ENCODE data around the gene CLEC2L. TPM values are rescaled to one million over a fixed set of nuclear protein-coding genes. Genes with fewer than 3 reads are reported as not detected.

CLEC2L gene
- total RNA-seq, 1 donor from 2014 or later: not detected

DNA sequence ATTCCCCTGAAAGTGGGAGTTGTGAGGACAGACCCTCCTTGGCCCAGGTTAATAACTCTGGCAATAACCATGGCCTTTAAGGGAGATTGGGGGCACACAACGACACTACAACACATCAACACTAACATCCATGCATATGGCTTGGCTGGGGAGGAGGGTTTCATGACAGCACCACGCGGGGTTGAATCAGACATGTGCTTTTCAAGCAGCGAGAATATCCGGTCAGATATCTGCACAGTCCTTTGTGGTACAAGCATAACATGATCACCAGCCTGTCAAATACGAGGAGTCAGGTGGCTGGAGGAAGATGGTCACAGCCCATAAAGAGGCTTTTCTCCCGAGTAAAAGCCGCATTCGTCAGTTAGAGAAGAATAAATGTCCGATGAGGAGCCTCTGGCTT, 27.0 kb upstream of the CLEC2L start:
- no peak overlapping the region for H3K27ac Mint-ChIP-seq
- DNase-seq: no peak
- no peaks in the 10 kb centered on the region for H3K36me3 Mint-ChIP-seq (ENCODE audit: low read depth)
- no peaks in the 10 kb centered on the region for H3K9me3 Mint-ChIP-seq
- H3K4me3 Mint-ChIP-seq: no peak overlapping the region
- peaks cover 23% of the 10 kb centered on the region for H3K4me1 Mint-ChIP-seq
- intact Hi-C loops (cut with micrococcal nuclease): no loop called here
- H3K27me3 Mint-ChIP-seq: peaks cover 7% of the 10 kb centered on the region

DNA sequence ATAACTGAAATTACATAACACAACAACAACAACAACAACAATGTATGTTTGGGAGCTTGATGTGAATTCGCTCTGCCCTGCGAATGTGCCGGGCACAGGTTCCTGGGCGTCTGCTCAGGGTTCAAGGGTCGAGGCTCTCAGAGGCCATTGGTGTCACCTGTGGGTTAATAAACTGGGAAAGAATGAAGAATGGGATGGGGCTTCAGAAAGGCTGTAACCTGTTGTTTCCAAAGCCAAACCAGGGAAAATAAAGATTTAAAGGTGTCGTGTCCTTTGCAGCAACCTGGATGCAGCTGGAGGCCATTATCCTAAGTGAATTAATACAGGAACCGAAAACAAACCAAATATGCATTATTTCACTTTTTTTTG, 22.7 kb upstream of the CLEC2L start:
- intact Hi-C loops (cut with micrococcal nuclease): loop anchor here (1.0 to 5.0 kb wide), 2 partner anchors 122 to 502 kb away; no protein-coding TSS in a partner anchor
- H3K27ac Mint-ChIP-seq: no peak overlapping the region
- peaks cover 11% of the 10 kb centered on the region for H3K4me1 Mint-ChIP-seq
- H3K27me3 Mint-ChIP-seq: peaks cover 7% of the 10 kb centered on the region
- DNase-seq: no peak
- H3K9me3 Mint-ChIP-seq: no peaks in the 10 kb centered on the region
- H3K4me3 Mint-ChIP-seq: no peak overlapping the region
- no peaks in the 10 kb centered on the region for H3K36me3 Mint-ChIP-seq (ENCODE audit: low read depth)

GRCh38 chr7:139502226-139502625, 21.3 kb upstream of the CLEC2L start:
- H3K36me3 Mint-ChIP-seq (ENCODE audit: low read depth): no peaks in the 10 kb centered on the region
- no peaks in the 10 kb centered on the region for H3K9me3 Mint-ChIP-seq
- H3K4me1 Mint-ChIP-seq: peaks cover 5% of the 10 kb centered on the region
- intact Hi-C loops (cut with micrococcal nuclease): loop anchor here (5.0 kb wide), 1 partner anchor 120 kb away; no protein-coding TSS in a partner anchor
- no peak overlapping the region for H3K27ac Mint-ChIP-seq
- DNase-seq: no peak
- H3K27me3 Mint-ChIP-seq: peaks cover 7% of the 10 kb centered on the region
- H3K4me3 Mint-ChIP-seq: no peak overlapping the region

DNA sequence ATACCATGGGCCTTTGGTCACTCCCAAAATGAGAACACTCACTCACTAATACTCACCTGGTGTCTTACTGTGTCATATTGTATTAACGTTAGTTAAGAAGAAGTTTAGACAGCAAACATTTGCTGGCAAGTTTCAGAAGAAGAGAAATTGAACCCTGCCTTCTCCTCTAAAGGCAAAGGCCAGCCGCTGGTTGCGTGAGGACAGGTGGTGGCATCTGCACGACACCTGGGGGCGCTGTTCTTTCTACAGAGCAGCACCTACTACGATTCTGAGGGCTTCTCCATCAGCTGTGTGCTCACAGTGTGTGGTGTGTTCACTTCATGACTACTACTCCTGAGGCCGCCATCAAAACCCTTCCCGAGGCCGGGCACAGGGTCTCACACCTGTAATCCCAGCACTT, 17.9 kb upstream of the CLEC2L start:
- Mint-ChIP-seq H3K36me3 (ENCODE audit: low read depth) (no peaks in the 10 kb centered on the region), H3K4me1 (no peaks in the 10 kb centered on the region), H3K4me3 (no peak overlapping the region), H3K9me3 (no peaks in the 10 kb centered on the region), H3K27ac (no peak overlapping the region), H3K27me3 (no peaks in the 10 kb centered on the region)
- DNase-seq: peak; percentile 63
- intact Hi-C loops (cut with micrococcal nuclease): no loop called here

DNA sequence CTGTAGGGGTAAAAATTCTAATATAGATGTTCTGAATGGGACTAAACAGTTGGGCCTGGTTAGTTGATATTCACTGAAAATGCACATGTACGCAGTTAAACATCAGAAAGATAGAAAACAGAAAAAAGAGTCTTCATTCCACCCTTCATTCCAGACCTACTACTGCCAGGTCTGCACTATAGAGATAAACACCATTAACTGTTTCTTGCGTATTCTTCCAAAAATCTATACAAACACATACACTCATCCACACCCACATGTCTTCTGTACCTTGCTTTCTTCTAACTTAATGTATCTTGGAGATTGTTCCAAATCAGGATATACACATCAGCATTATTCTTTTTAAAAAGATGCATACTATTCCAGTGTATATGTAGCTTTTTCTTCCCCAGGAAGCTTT, 13.9 kb upstream of the CLEC2L start:
- intact Hi-C loops (cut with micrococcal nuclease): no loop called here
- no peaks in the 10 kb centered on the region for H3K27me3 Mint-ChIP-seq

DNA sequence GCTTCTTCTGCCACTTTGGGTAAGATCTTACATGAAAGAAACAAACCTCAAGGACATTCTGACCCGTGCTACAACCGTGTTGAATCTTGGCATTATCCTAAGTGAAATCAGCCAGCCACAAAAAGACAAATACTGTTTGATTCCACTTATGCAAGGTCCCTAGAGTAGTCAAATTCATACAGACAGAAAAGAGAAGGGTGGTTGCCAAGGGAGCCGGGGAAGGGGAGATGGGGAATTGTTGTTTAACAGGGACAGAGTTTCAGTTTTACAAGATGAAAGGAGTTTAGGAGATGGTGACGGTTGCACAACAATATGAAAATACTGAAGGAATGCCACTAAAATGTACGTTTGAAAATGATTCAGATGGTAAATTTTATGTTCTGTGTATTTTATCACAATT, 12.2 kb upstream of the CLEC2L start:
- H3K27ac Mint-ChIP-seq: no peak overlapping the region
- no peak overlapping the region for H3K4me3 Mint-ChIP-seq
- intact Hi-C loops (cut with micrococcal nuclease): no loop called here
- H3K27me3 Mint-ChIP-seq: peaks cover 2% of the 10 kb centered on the region
- H3K36me3 Mint-ChIP-seq (ENCODE audit: low read depth): no peaks in the 10 kb centered on the region
- no peak for DNase-seq
- no peaks in the 10 kb centered on the region for H3K4me1 Mint-ChIP-seq
- H3K9me3 Mint-ChIP-seq: no peaks in the 10 kb centered on the region

More for the DNA sequence above, 13.9 kb upstream of the CLEC2L start:
- Mint-ChIP-seq H3K4me3 (no peak overlapping the region), H3K27ac (no peak overlapping the region), H3K36me3 (ENCODE audit: low read depth) (no peaks in the 10 kb centered on the region), H3K4me1 (no peaks in the 10 kb centered on the region), H3K9me3 (no peaks in the 10 kb centered on the region)
- no peak for DNase-seq

DNA sequence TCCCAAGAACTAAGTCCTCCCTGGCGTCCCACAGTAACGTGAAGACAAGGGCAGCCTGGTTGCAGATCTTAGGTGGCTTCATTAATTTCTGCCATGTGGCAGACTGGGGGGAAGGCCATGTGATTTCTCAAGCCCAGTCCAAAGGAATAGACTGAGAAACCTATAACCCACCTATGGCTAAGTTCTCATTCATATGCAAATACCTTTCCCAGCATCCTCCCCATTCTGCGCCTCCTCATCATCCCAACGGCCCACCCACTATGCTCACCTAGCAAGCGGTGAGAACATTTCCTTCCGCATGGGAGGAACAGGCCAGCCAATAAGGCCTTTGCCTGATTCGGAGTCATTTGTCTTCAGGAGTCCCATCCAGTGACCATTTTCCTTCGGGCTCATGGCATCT, 8.2 kb upstream of the CLEC2L start:
- Mint-ChIP-seq H3K36me3 (ENCODE audit: low read depth) (no peaks in the 10 kb centered on the region), H3K27me3 (peaks cover 5% of the 10 kb centered on the region), H3K27ac (no peak overlapping the region), H3K4me3 (no peak overlapping the region), H3K9me3 (no peaks in the 10 kb centered on the region), H3K4me1 (no peaks in the 10 kb centered on the region)
- intact Hi-C loops (cut with micrococcal nuclease): no loop called here
- no peak for DNase-seq

GRCh38 chr7:139521439-139521838, 2.0 kb upstream of the CLEC2L start:
- H3K36me3 Mint-ChIP-seq (ENCODE audit: low read depth): no peaks in the 10 kb centered on the region
- H3K9me3 Mint-ChIP-seq: no peaks in the 10 kb centered on the region
- no peak overlapping the region for H3K4me3 Mint-ChIP-seq
- DNase-seq: no peak
- intact Hi-C loops (cut with micrococcal nuclease): no loop called here
- H3K27ac Mint-ChIP-seq: no peak overlapping the region
- H3K27me3 Mint-ChIP-seq: peaks cover 41% of the 10 kb centered on the region
- H3K4me1 Mint-ChIP-seq: no peaks in the 10 kb centered on the region

DNA sequence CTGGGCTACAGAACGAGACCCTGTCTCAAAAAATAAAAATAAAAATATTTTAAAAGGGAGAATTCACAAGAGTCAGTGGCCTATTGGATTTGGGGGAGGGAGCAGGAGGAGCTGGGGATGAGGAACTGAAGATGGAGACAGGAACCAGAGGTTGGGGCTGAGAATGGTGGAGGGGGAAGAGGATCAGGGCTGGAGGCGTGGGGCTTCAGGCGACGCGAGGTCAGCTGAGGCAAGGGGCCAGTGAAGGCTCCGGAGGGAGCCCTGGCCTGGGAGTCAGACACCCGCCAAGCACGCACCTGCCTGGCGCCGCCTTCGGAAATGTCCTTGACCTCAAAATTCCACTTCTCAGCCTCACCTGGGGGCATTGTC, 671 bp upstream of the CLEC2L start:
- peaks cover 3% of the 10 kb centered on the region for H3K9me3 Mint-ChIP-seq
- peaks cover 41% of the 10 kb centered on the region for H3K27me3 Mint-ChIP-seq
- H3K4me1 Mint-ChIP-seq: peaks cover 4% of the 10 kb centered on the region
- no peak overlapping the region for H3K4me3 Mint-ChIP-seq
- H3K27ac Mint-ChIP-seq: no peak overlapping the region
- no peaks in the 10 kb centered on the region for H3K36me3 Mint-ChIP-seq (ENCODE audit: low read depth)
- DNase-seq: no peak
- intact Hi-C loops (cut with micrococcal nuclease): no loop called here

GRCh38 chr7:139523968-139524815, 707 bp downstream of the CLEC2L start:
- H3K36me3 Mint-ChIP-seq (ENCODE audit: low read depth): no peaks in the 10 kb centered on the region
- intact Hi-C loops (cut with micrococcal nuclease): no loop called here
- peaks cover 4% of the 10 kb centered on the region for H3K4me1 Mint-ChIP-seq
- peaks cover 50% of the 10 kb centered on the region for H3K27me3 Mint-ChIP-seq
- DNase-seq: no peak
- peaks cover 13% of the 10 kb centered on the region for H3K9me3 Mint-ChIP-seq
- H3K27ac Mint-ChIP-seq: no peak overlapping the region
- H3K4me3 Mint-ChIP-seq: no peak overlapping the region

DNA sequence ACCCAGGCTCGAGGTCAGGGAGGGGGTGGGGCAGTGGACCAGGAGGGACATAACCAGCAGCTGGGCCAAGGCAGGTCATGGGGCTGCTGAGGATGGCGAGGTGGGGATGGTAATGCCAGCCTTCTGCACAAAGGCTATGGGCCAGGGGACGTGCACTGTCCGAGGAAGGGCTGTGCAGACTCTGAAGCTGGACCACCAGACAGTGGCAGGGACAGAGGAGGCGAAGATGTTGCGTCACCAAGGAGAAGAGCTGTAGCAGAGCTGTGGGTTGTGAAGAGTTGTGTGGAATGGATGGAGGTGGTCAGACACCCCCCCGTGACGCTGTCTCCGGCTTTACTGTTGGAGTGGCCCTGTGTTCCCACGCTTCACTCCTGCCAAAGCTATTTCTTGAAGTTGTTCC, 1.8 kb downstream of the CLEC2L start:
- peaks cover 54% of the 10 kb centered on the region for H3K27me3 Mint-ChIP-seq
- peaks cover 4% of the 10 kb centered on the region for H3K4me1 Mint-ChIP-seq
- intact Hi-C loops (cut with micrococcal nuclease): no loop called here

GRCh38 chr7:139525750-139526149, 2.3 kb downstream of the CLEC2L start:
- Mint-ChIP-seq H3K36me3 (ENCODE audit: low read depth) (no peaks in the 10 kb centered on the region), H3K4me1 (peaks cover 4% of the 10 kb centered on the region)
- intact Hi-C loops (cut with micrococcal nuclease): no loop called here

More for the DNA sequence above, 1.8 kb downstream of the CLEC2L start:
- Mint-ChIP-seq H3K4me3 (no peak overlapping the region), H3K9me3 (peaks cover 14% of the 10 kb centered on the region), H3K27ac (no peak overlapping the region), H3K36me3 (ENCODE audit: low read depth) (no peaks in the 10 kb centered on the region)
- no peak for DNase-seq

GRCh38 chr7:139526578-139527544, 3.4 kb downstream of the CLEC2L start:
- no peak overlapping the region for H3K27ac Mint-ChIP-seq
- peaks cover 4% of the 10 kb centered on the region for H3K4me1 Mint-ChIP-seq
- intact Hi-C loops (cut with micrococcal nuclease): no loop called here
- H3K36me3 Mint-ChIP-seq (ENCODE audit: low read depth): no peaks in the 10 kb centered on the region
- H3K9me3 Mint-ChIP-seq: peaks cover 14% of the 10 kb centered on the region
- H3K27me3 Mint-ChIP-seq: peaks cover 49% of the 10 kb centered on the region
- no peak for DNase-seq
- no peak overlapping the region for H3K4me3 Mint-ChIP-seq

More at GRCh38 chr7:139525750-139526149, 2.3 kb downstream of the CLEC2L start:
- Mint-ChIP-seq H3K27ac (no peak overlapping the region), H3K27me3 (peaks cover 54% of the 10 kb centered on the region), H3K4me3 (no peak overlapping the region), H3K9me3 (peaks cover 14% of the 10 kb centered on the region)
- DNase-seq: no peak

GRCh38 chr7:139531094-139531493, 7.6 kb downstream of the CLEC2L start:
- Mint-ChIP-seq H3K36me3 (ENCODE audit: low read depth) (no peaks in the 10 kb centered on the region), H3K27me3 (peaks cover 38% of the 10 kb centered on the region), H3K4me3 (no peak overlapping the region), H3K27ac (no peak overlapping the region), H3K9me3 (peaks cover 14% of the 10 kb centered on the region), H3K4me1 (peaks cover 4% of the 10 kb centered on the region)
- no peak for DNase-seq
- intact Hi-C loops (cut with micrococcal nuclease): no loop called here
